ENCODE data around the gene SIX2. TPM values are rescaled to one million over a fixed set of nuclear protein-coding genes. Genes with fewer than 3 reads are reported as not detected.

SIX2 gene
- polyA plus RNA-seq, 1 experiment = 0.36 TPM

GRCh38 chr2:45006041-45006941 lies 3.0 kb downstream of the SIX2 start:
- Histone ChIP-seq H3K4me3 (ENCODE audit: low read depth, low read length) (no peak overlapping the region), H3K27me3 (ENCODE audit: control insufficient read depth, insufficient read depth, low read length) (peaks cover 48% of the 10 kb centered on the region), H3K36me3 (ENCODE audit: control insufficient read depth, insufficient read depth, low read length) (no peaks in the 10 kb centered on the region)
- no peak for DNase-seq (ENCODE audit: low read depth)
- CTCF ChIA-PET = interaction anchor here (1.0 to 1.8 kb wide), 2 partner anchors 25 to 489 kb away, joined by 4 to 9 read pairs; no protein-coding TSS in a partner anchor
- TF ChIP-seq CTCF (IDR thresholded peaks at IDR 0.05; ENCODE audit: insufficient read depth, low read depth, low read length) = no peak
- POLR2A ChIA-PET = no interaction called here

GRCh38 chr2:45005261-45006002 lies 3.8 kb downstream of the SIX2 start:
- TF ChIP-seq CTCF (IDR thresholded peaks at IDR 0.05; ENCODE audit: insufficient read depth, low read depth, low read length) = no peak
- no peak for DNase-seq (ENCODE audit: low read depth)
- H3K36me3 ChIP-seq (ENCODE audit: control insufficient read depth, insufficient read depth, low read length) = no peaks in the 10 kb centered on the region
- no peak overlapping the region for H3K4me3 ChIP-seq (ENCODE audit: low read depth, low read length)
- POLR2A ChIA-PET = no interaction called here
- H3K27me3 ChIP-seq (ENCODE audit: control insufficient read depth, insufficient read depth, low read length) = peaks cover 43% of the 10 kb centered on the region
- CTCF ChIA-PET = interaction anchor here (0.7 to 1.9 kb wide), 4 partner anchors 8 to 490 kb away, joined by 3 to 6 read pairs (median 4); no protein-coding TSS in a partner anchor

- POLR2A ChIA-PET = no interaction called here
Measured at GRCh38 chr2:45004562-45005191, 4.6 kb downstream of the SIX2 start.

GRCh38 chr2:45003579-45004551 lies 5.4 kb downstream of the SIX2 start:
- no peak for DNase-seq (ENCODE audit: low read depth)
- H3K27me3 ChIP-seq (ENCODE audit: control insufficient read depth, insufficient read depth, low read length) = peaks cover 52% of the 10 kb centered on the region
- CTCF ChIA-PET = interaction anchor here (1.1 to 1.9 kb wide), 4 partner anchors 10 to 491 kb away, joined by 3 to 6 read pairs (median 4); no protein-coding TSS in a partner anchor
- TF ChIP-seq CTCF (IDR thresholded peaks at IDR 0.05; ENCODE audit: insufficient read depth, low read depth, low read length) = no peak
- POLR2A ChIA-PET = no interaction called here
- H3K4me3 ChIP-seq (ENCODE audit: low read depth, low read length) = no peak overlapping the region
- H3K36me3 ChIP-seq (ENCODE audit: control insufficient read depth, insufficient read depth, low read length) = no peaks in the 10 kb centered on the region

More at GRCh38 chr2:45004562-45005191, 4.6 kb downstream of the SIX2 start:
- Histone ChIP-seq H3K4me3 (ENCODE audit: low read depth, low read length) (no peak overlapping the region), H3K27me3 (ENCODE audit: control insufficient read depth, insufficient read depth, low read length) (peaks cover 47% of the 10 kb centered on the region), H3K36me3 (ENCODE audit: control insufficient read depth, insufficient read depth, low read length) (no peaks in the 10 kb centered on the region)
- CTCF ChIA-PET = interaction anchor here (0.7 to 1.9 kb wide), 5 partner anchors 9 to 490 kb away, joined by 3 to 6 read pairs (median 4); no protein-coding TSS in a partner anchor
- no peak for DNase-seq (ENCODE audit: low read depth)
- no peak for TF ChIP-seq CTCF (IDR thresholded peaks at IDR 0.05; ENCODE audit: insufficient read depth, low read depth, low read length)
